C4-2B (cell line): ENCODE results near the gene NSMF.

ENCODE experiments used
- ZFX ChIP-seq: fragments of 450-650 bp; IDR thresholded peaks from 2 replicates; pipeline ENCODE4 v1.6.1; 2017
- TF ChIP-seq, protein P1 (sequence below): fragments of 450-650 bp; conservative IDR thresholded peaks from 2 replicates; pipeline ENCODE4 v1.5.1; 2017; ENCODE audit warnings: mild to moderate bottlenecking

DNA sequence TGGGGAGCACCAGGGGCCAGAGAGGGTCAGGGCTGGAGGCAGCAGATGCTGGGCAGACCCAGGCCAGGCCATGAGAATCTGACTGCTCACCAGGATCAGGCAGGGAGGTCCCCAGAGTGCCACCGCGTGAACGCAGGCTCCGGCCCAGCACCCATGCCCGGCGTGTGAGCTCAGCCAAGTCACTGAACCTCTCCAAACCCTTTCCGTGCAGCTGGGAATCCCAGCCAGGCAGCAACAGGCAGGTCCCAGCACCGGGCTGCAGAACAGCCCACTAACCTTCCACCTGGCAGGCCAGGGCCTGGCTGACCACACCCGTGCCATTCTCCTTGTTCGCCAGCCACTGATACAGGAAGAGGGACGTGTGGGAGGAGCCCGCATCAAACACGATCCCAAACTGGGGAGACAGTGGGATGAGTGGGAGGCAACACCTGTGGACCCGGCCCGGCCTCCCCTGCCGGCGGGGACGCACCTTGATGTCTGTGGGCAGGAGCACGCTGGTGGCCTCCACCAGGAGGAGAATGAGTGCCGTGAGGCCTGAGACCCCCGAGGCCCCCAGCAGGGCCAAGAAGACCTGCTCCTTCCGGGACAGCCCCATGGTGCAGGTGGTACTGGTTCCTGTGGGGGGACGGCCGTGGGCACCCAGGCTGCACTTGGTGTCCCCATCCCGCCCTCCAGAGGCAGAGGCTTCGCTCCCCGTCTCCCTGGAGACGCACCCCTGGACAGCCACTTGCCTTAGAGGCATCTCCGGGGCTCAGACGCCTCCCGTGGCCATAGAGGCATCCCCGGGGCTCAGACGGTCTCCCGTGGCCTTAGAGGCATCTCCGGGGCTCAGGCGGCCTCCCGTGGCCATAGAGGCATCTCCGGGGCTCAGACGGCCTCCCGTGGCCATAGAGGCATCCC lies 21.2 kb downstream of the NSMF start:
- TF ChIP-seq, protein P1, sequence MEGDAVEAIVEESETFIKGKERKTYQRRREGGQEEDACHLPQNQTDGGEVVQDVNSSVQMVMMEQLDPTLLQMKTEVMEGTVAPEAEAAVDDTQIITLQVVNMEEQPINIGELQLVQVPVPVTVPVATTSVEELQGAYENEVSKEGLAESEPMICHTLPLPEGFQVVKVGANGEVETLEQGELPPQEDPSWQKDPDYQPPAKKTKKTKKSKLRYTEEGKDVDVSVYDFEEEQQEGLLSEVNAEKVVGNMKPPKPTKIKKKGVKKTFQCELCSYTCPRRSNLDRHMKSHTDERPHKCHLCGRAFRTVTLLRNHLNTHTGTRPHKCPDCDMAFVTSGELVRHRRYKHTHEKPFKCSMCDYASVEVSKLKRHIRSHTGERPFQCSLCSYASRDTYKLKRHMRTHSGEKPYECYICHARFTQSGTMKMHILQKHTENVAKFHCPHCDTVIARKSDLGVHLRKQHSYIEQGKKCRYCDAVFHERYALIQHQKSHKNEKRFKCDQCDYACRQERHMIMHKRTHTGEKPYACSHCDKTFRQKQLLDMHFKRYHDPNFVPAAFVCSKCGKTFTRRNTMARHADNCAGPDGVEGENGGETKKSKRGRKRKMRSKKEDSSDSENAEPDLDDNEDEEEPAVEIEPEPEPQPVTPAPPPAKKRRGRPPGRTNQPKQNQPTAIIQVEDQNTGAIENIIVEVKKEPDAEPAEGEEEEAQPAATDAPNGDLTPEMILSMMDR = no peak
- TF ChIP-seq ZFX = no peak
